ENCODE measurements around the gene KRTAP2-4.
"Not testable (repeated sequence)": the region's sequence is repeated elsewhere in the genome, so short reads cannot be mapped to it uniquely, and the experiment has no call there.

The KRTAP2-4 gene

GRCh38 chr17:41046735-41047465 is 18.8 kb downstream of the KRTAP2-4 start, which contains the start of gene KRTAP2-1:
TSS of gene KRTAP2-1 (minus strand) at chr17:41047316. CDS start at chr17:41047267, 49 bp downstream.
- not testable (repeated sequence) for H3K36me3 ChIP-seq (ENCODE audit: control insufficient read depth, insufficient read depth, low read length); H3K27me3 ChIP-seq (ENCODE audit: control insufficient read depth, insufficient read depth, low read length); H3K27ac ChIP-seq (ENCODE audit: low read depth, low read length); H3K4me1 ChIP-seq (ENCODE audit: control insufficient read depth, insufficient read depth, low read length); H3K4me3 ChIP-seq (ENCODE audit: low read length); H3K9ac ChIP-seq (ENCODE audit: low read length)

GRCh38 chr17:41042953-41043352 is 22.7 kb downstream of the KRTAP2-4 start:
- Histone ChIP-seq H3K4me3 (ENCODE audit: low read length) (no peak overlapping the region), H3K36me3 (ENCODE audit: control insufficient read depth, insufficient read depth, low read length) (no peaks in the 10 kb centered on the region), H3K27ac (ENCODE audit: low read depth, low read length) (no peak overlapping the region), H3K4me1 (ENCODE audit: control insufficient read depth, insufficient read depth, low read length) (no peaks in the 10 kb centered on the region), H3K9ac (ENCODE audit: low read length) (no peak overlapping the region), H3K27me3 (ENCODE audit: control insufficient read depth, insufficient read depth, low read length) (no peaks in the 10 kb centered on the region)

- not testable (repeated sequence) for H3K4me3 ChIP-seq (ENCODE audit: low read length); H3K4me1 ChIP-seq (ENCODE audit: control insufficient read depth, insufficient read depth, low read length); H3K27me3 ChIP-seq (ENCODE audit: control insufficient read depth, insufficient read depth, low read length); H3K9ac ChIP-seq (ENCODE audit: low read length); H3K27ac ChIP-seq (ENCODE audit: low read depth, low read length); H3K36me3 ChIP-seq (ENCODE audit: control insufficient read depth, insufficient read depth, low read length)
These were observed 24.7 kb downstream of the KRTAP2-4 start, which contains the start of gene KRTAP1-1 for GRCh38 chr17:41040783-41041571. TSS of gene KRTAP1-1 (minus strand) at chr17:41041450. CDS start at chr17:41041397, 53 bp downstream.

- no peaks in the 10 kb centered on the region for H3K27me3 ChIP-seq (ENCODE audit: control insufficient read depth, insufficient read depth, low read length)
- no peak overlapping the region for H3K9ac ChIP-seq (ENCODE audit: low read length)
- H3K4me3 ChIP-seq (ENCODE audit: low read length), result no peak overlapping the region
- no peaks in the 10 kb centered on the region for H3K4me1 ChIP-seq (ENCODE audit: control insufficient read depth, insufficient read depth, low read length)
- H3K36me3 ChIP-seq (ENCODE audit: control insufficient read depth, insufficient read depth, low read length), result no peaks in the 10 kb centered on the region
- H3K27ac ChIP-seq (ENCODE audit: low read depth, low read length), result no peak overlapping the region
These were observed 27.8 kb downstream of the KRTAP2-4 start for GRCh38 chr17:41037853-41038350.

GRCh38 chr17:41034346-41034935 is 31.2 kb downstream of the KRTAP2-4 start, which contains the start of gene KRTAP1-3:
TSS of gene KRTAP1-3 (minus strand) at chr17:41034874. CDS start at chr17:41034821, 53 bp downstream.
- not testable (repeated sequence) for H3K4me3 ChIP-seq (ENCODE audit: low read length); H3K4me1 ChIP-seq (ENCODE audit: control insufficient read depth, insufficient read depth, low read length); H3K27ac ChIP-seq (ENCODE audit: low read depth, low read length); H3K36me3 ChIP-seq (ENCODE audit: control insufficient read depth, insufficient read depth, low read length); H3K27me3 ChIP-seq (ENCODE audit: control insufficient read depth, insufficient read depth, low read length); H3K9ac ChIP-seq (ENCODE audit: low read length)

- no peak within 1 kb of the TSS for H3K4me3 ChIP-seq (ENCODE audit: low read length)
- H3K9ac ChIP-seq (ENCODE audit: low read length), result no peak within 1 kb of the TSS
- no peak within 1 kb of the TSS for H3K27ac ChIP-seq (ENCODE audit: low read depth, low read length)
- no peaks in the 10 kb centered on the region for H3K27me3 ChIP-seq (ENCODE audit: control insufficient read depth, insufficient read depth, low read length)
- H3K4me1 ChIP-seq (ENCODE audit: control insufficient read depth, insufficient read depth, low read length), result no peaks in the 10 kb centered on the region
- H3K36me3 ChIP-seq (ENCODE audit: control insufficient read depth, insufficient read depth, low read length), result no peaks in the 10 kb centered on the region
These were observed 35.9 kb downstream of the KRTAP2-4 start, which contains the start of gene KRTAP1-4 for GRCh38 chr17:41029633-41030245. TSS of gene KRTAP1-4 (minus strand) at chr17:41030195. CDS start at chr17:41030078, 117 bp downstream.

- H3K4me1 ChIP-seq (ENCODE audit: control insufficient read depth, insufficient read depth, low read length), result no peaks in the 10 kb centered on the region
- H3K27ac ChIP-seq (ENCODE audit: low read depth, low read length), result no peak within 1 kb of the TSS
- no peak within 1 kb of the TSS for H3K9ac ChIP-seq (ENCODE audit: low read length)
- H3K4me3 ChIP-seq (ENCODE audit: low read length), result no peak within 1 kb of the TSS
- H3K27me3 ChIP-seq (ENCODE audit: control insufficient read depth, insufficient read depth, low read length), result no peaks in the 10 kb centered on the region
- H3K36me3 ChIP-seq (ENCODE audit: control insufficient read depth, insufficient read depth, low read length), result no peaks in the 10 kb centered on the region
These were observed 38.8 kb downstream of the KRTAP2-4 start, which contains the start of gene KRTAP1-5 for GRCh38 chr17:41026715-41027471. TSS of gene KRTAP1-5 (minus strand) at chr17:41027208. CDS start at chr17:41027155, 53 bp downstream.

- H3K9ac ChIP-seq (ENCODE audit: low read length), result no peak overlapping the region
- no peak overlapping the region for H3K4me3 ChIP-seq (ENCODE audit: low read length)
- no peaks in the 10 kb centered on the region for H3K4me1 ChIP-seq (ENCODE audit: control insufficient read depth, insufficient read depth, low read length)
- no peak overlapping the region for H3K27ac ChIP-seq (ENCODE audit: low read depth, low read length)
- no peaks in the 10 kb centered on the region for H3K36me3 ChIP-seq (ENCODE audit: control insufficient read depth, insufficient read depth, low read length)
- no peaks in the 10 kb centered on the region for H3K27me3 ChIP-seq (ENCODE audit: control insufficient read depth, insufficient read depth, low read length)
These were observed 41.0 kb downstream of the KRTAP2-4 start for GRCh38 chr17:41024697-41025096.

GRCh38 chr17:41020336-41020735 is 45.3 kb downstream of the KRTAP2-4 start:
- no peaks in the 10 kb centered on the region for H3K36me3 ChIP-seq (ENCODE audit: control insufficient read depth, insufficient read depth, low read length)
- no peak overlapping the region for H3K9ac ChIP-seq (ENCODE audit: low read length)
- H3K4me1 ChIP-seq (ENCODE audit: control insufficient read depth, insufficient read depth, low read length), result no peaks in the 10 kb centered on the region
- H3K27me3 ChIP-seq (ENCODE audit: control insufficient read depth, insufficient read depth, low read length), result no peaks in the 10 kb centered on the region
- H3K4me3 ChIP-seq (ENCODE audit: low read length), result no peak overlapping the region
- H3K27ac ChIP-seq (ENCODE audit: low read depth, low read length), result no peak overlapping the region

- Histone ChIP-seq H3K9ac (ENCODE audit: low read length) (no peak overlapping the region), H3K27ac (ENCODE audit: low read depth, low read length) (no peak overlapping the region), H3K27me3 (ENCODE audit: control insufficient read depth, insufficient read depth, low read length) (no peaks in the 10 kb centered on the region), H3K4me1 (ENCODE audit: control insufficient read depth, insufficient read depth, low read length) (no peaks in the 10 kb centered on the region), H3K36me3 (ENCODE audit: control insufficient read depth, insufficient read depth, low read length) (no peaks in the 10 kb centered on the region), H3K4me3 (ENCODE audit: low read length) (no peak overlapping the region)
These were observed 46.3 kb downstream of the KRTAP2-4 start for GRCh38 chr17:41019415-41019814.

- no peaks in the 10 kb centered on the region for H3K36me3 ChIP-seq (ENCODE audit: control insufficient read depth, insufficient read depth, low read length)
- no peaks in the 10 kb centered on the region for H3K4me1 ChIP-seq (ENCODE audit: control insufficient read depth, insufficient read depth, low read length)
- H3K27me3 ChIP-seq (ENCODE audit: control insufficient read depth, insufficient read depth, low read length), result no peaks in the 10 kb centered on the region
- no peak overlapping the region for H3K27ac ChIP-seq (ENCODE audit: low read depth, low read length)
- no peak overlapping the region for H3K9ac ChIP-seq (ENCODE audit: low read length)
- no peak overlapping the region for H3K4me3 ChIP-seq (ENCODE audit: low read length)
These were observed 47.1 kb downstream of the KRTAP2-4 start for GRCh38 chr17:41018541-41018940.
